Measurements from ENCODE around the gene TTC23.

TTC23 gene

GRCh38 chr15:99137877-99138276, 111.5 kb downstream of the TTC23 start:
- DNase-seq (ENCODE audit: low read depth in 2 of 2): no peak

GRCh38 chr15:99137111-99137546, 112.3 kb downstream of the TTC23 start:
- DNase-seq (ENCODE audit: low read depth in 2 of 2): no peak

- DNase-seq (ENCODE audit: low read depth in 2 of 2): no peak
These were observed 114.2 kb downstream of the TTC23 start for GRCh38 chr15:99135194-99135593.

GRCh38 chr15:99134317-99134821, 115.0 kb downstream of the TTC23 start:
- no peak for DNase-seq (ENCODE audit: low read depth in 2 of 2)

- no peak for DNase-seq (ENCODE audit: low read depth in 2 of 2)
These were observed 116.6 kb downstream of the TTC23 start for GRCh38 chr15:99132634-99133287.

GRCh38 chr15:99132122-99132521, 117.3 kb downstream of the TTC23 start:
- DNase-seq (ENCODE audit: low read depth in 2 of 2): no peak

- DNase-seq (ENCODE audit: low read depth in 2 of 2): no peak
These were observed 117.8 kb downstream of the TTC23 start for GRCh38 chr15:99131441-99132023.

GRCh38 chr15:99130765-99131440, 118.5 kb downstream of the TTC23 start:
- no peak for DNase-seq (ENCODE audit: low read depth in 2 of 2)

GRCh38 chr15:99130314-99130713, 119.1 kb downstream of the TTC23 start:
- DNase-seq (ENCODE audit: low read depth in 2 of 2): no peak

- DNase-seq (ENCODE audit: low read depth in 2 of 2): no peak
These were observed 119.7 kb downstream of the TTC23 start for GRCh38 chr15:99129644-99130043.

GRCh38 chr15:99128411-99128810, 121.0 kb downstream of the TTC23 start:
- DNase-seq (ENCODE audit: low read depth in 2 of 2): no peak

- DNase-seq (ENCODE audit: low read depth in 2 of 2): no peak
These were observed 121.6 kb downstream of the TTC23 start for GRCh38 chr15:99127773-99128172.

- DNase-seq (ENCODE audit: low read depth in 2 of 2): no peak
These were observed 122.5 kb downstream of the TTC23 start for GRCh38 chr15:99126930-99127329.

- DNase-seq (ENCODE audit: low read depth in 2 of 2): no peak
These were observed 123.2 kb downstream of the TTC23 start for GRCh38 chr15:99126131-99126588.

GRCh38 chr15:99125061-99125891, 124.1 kb downstream of the TTC23 start:
- DNase-seq (ENCODE audit: low read depth in 2 of 2): no peak

- no peak for DNase-seq (ENCODE audit: low read depth in 2 of 2)
These were observed 124.7 kb downstream of the TTC23 start for GRCh38 chr15:99124641-99125040.

- DNase-seq (ENCODE audit: low read depth in 2 of 2): no peak
These were observed 125.5 kb downstream of the TTC23 start for GRCh38 chr15:99123713-99124451.

- no peak for DNase-seq (ENCODE audit: low read depth in 2 of 2)
These were observed 126.3 kb downstream of the TTC23 start for GRCh38 chr15:99122831-99123712.

GRCh38 chr15:99121691-99122410, 127.5 kb downstream of the TTC23 start:
- DNase-seq (ENCODE audit: low read depth in 2 of 2): no peak

- DNase-seq (ENCODE audit: low read depth in 2 of 2): no peak
These were observed 128.2 kb downstream of the TTC23 start for GRCh38 chr15:99121207-99121606.
